Panc1 (cell line): ENCODE measurements around the gene TADA1. TPM values are rescaled to one million over a fixed set of nuclear protein-coding genes. Genes with fewer than 3 reads are reported as not detected.

Experiments
- ATAC-seq: fragments of 200-7000 bp; cut with Tn5 transposase; 2 replicates; pipeline ENCODE4 v1.9.1; 2020; ENCODE audit warnings: mild to moderate bottlenecking, moderate library complexity
- BruUV-seq: library from RNA; stranded (reverse); fragments of 400-500 nt; replicated peaks from 2 replicates; lab custom pipeline; 2021; lab: Mats Ljungman, UMichigan
- CTCF ChIA-PET: fragments of 300-600 bp; sonication (Branson Sonifier 250); formaldehyde crosslinking; loops from one replicate; lab custom pipeline; 2022; ENCODE audit warnings: antibody characterized with exemption; lab: Charles Lee
- POLR2A ChIA-PET: fragments of 300-600 bp; sonication (Branson Sonifier 250); formaldehyde crosslinking; loops from one replicate; lab custom pipeline; 2022; ENCODE audit warnings: antibody characterized with exemption; lab: Charles Lee
- DNase-seq: peaks from one replicate; pipeline ENCODE4 v3.0.0-alpha.2; 2010; ENCODE audit warnings: low read depth, low spot score
- H3K27ac ChIP-seq: 2 replicates; pipeline ENCODE4 v1.5.1; 2011; ENCODE audit warnings: mild to moderate bottlenecking, low read length, inconsistent platforms
- H3K27me3 ChIP-seq: fragments of 200-500 bp; sonication (Bioruptor generic); 2 replicates; pipeline ENCODE4 v1.6.0; 2014; ENCODE audit warnings: low read length, inconsistent platforms; ENCODE audit not compliant: control insufficient read depth, insufficient read depth
- H3K36me3 ChIP-seq: fragments of 200-500 bp; sonication (Bioruptor generic); 2 replicates; pipeline ENCODE4 v1.5.1; 2014; ENCODE audit warnings: inconsistent platforms, mild to moderate bottlenecking, low read length, moderate library complexity; ENCODE audit not compliant: control insufficient read depth, insufficient read depth
- H3K4me1 ChIP-seq: 2 replicates; pipeline ENCODE4 v1.5.1; 2011; ENCODE audit warnings: inconsistent platforms, mild to moderate bottlenecking, low read length, moderate library complexity; ENCODE audit not compliant: control insufficient read depth, insufficient read depth
- H3K4me3 ChIP-seq, 2 experiments: 2 replicates each; pipeline ENCODE4 v1.5.1; 2011 to 2012; ENCODE audit warnings: low read depth in 2 of 2, low read length in 2 of 2, mild to moderate bottlenecking in 2 of 2, inconsistent platforms in 1 of 2, moderate library complexity in 1 of 2
- H3K9me3 ChIP-seq: fragments of 200-500 bp; sonication (Bioruptor generic); 2 replicates; pipeline ENCODE4 v1.5.1; 2014; ENCODE audit warnings: low read depth, mild to moderate bottlenecking, inconsistent platforms, low read length, moderate library complexity; ENCODE audit not compliant: control insufficient read depth, insufficient read depth
- CTCF ChIP-seq: fragments of 450-650 bp; IDR thresholded peaks from 2 replicates; pipeline ENCODE4 v1.5.1; 2017; ENCODE audit warnings: mild to moderate bottlenecking
- POLR2AphosphoS5 ChIP-seq: IDR thresholded peaks from 2 replicates; pipeline ENCODE4 v1.6.1; 2012; ENCODE audit warnings: mild to moderate bottlenecking, low read depth, low read length, moderate library complexity
- SIN3A ChIP-seq: IDR thresholded peaks from 2 replicates; pipeline ENCODE4 v1.6.1; 2012; ENCODE audit warnings: low read depth, mild to moderate bottlenecking, low read length, moderate library complexity, borderline replicate concordance; ENCODE audit not compliant: insufficient read depth
- TCF7L2 ChIP-seq: IDR thresholded peaks from 2 replicates; pipeline ENCODE4 v1.6.1; 2011; ENCODE audit warnings: mild to moderate bottlenecking, low read depth, low read length, inconsistent platforms
- in situ Hi-C: cut with HindIII; loops from 2 replicates; pipeline ENCODE4 v1.10.0; 2016; ENCODE audit warnings: low sequenced_read_pairs, low pct_unique_long_range_greater_than_20kb
- intact Hi-C: fragments of 100-400 bp; cut with micrococcal nuclease; formaldehyde crosslinking; loops from one replicate; pipeline ENCODE4 v1.10.0; 2022; ENCODE audit not compliant: unreplicated experiment
- total RNA-seq: library from RNA; stranded (reverse); gene quantifications from one replicate; pipeline ENCODE4 v1.2.1, GENCODE V29; 2021; ENCODE audit not compliant: unreplicated experiment
- TF ChIP-seq, protein P1 (sequence below), 2 experiments: IDR thresholded peaks; 2 replicates each; pipeline ENCODE4 v1.6.1; 2011 to 2012; ENCODE audit warnings: low read depth in 2 of 2, control low read depth in 1 of 2, low read length in 1 of 2, mild to moderate bottlenecking in 1 of 2, moderate library complexity in 1 of 2; ENCODE audit not compliant: insufficient read depth in 1 of 2

TADA1 gene
- total RNA-seq, 1 experiment from 2014 or later = 12.3 TPM

- CTCF ChIA-PET = no interaction called here
- intact Hi-C loops = no loop called here
- H3K27ac ChIP-seq = no peak overlapping the region
- H3K4me1 ChIP-seq = peaks cover 3% of the 10 kb centered on the region
- in situ Hi-C loops = no loop called here
- no peak overlapping the region for H3K4me3 ChIP-seq
- H3K9me3 ChIP-seq = no peaks in the 10 kb centered on the region
- ATAC-seq = no peak
- no peaks in the 10 kb centered on the region for H3K27me3 ChIP-seq
- POLR2A ChIA-PET = interaction anchor here (0.6 kb wide), 1 partner anchor 573 kb away, joined by 3 read pairs; no protein-coding TSS in a partner anchor
- DNase-seq = no peak
- H3K36me3 ChIP-seq = no peaks in the 10 kb centered on the region
- TF ChIP-seq CTCF (no peak), SIN3A (no peak)
- TSS peak; percentile 71 for BruUV-seq
These were observed 1.6 kb downstream of the TADA1 start for GRCh38 chr1:166874464-166874863.

GRCh38 chr1:166870584-166870983 is 5.5 kb downstream of the TADA1 start:
- H3K4me1 ChIP-seq = no peaks in the 10 kb centered on the region; the same call in 1 of the 2 replicates
- intact Hi-C loops (no loop called here), in situ Hi-C loops (no loop called here)
- ATAC-seq = no peak
- no peaks in the 10 kb centered on the region for H3K9me3 ChIP-seq
- H3K36me3 ChIP-seq = no peaks in the 10 kb centered on the region
- no peak overlapping the region for H3K4me3 ChIP-seq
- BruUV-seq = no TSS peak
- H3K27ac ChIP-seq = no peak overlapping the region
- H3K27me3 ChIP-seq = no peaks in the 10 kb centered on the region
- DNase-seq = no peak
- ChIA-PET POLR2A (no interaction called here), CTCF (no interaction called here)
- TF ChIP-seq SIN3A = no peak
- TF ChIP-seq, protein P1, sequence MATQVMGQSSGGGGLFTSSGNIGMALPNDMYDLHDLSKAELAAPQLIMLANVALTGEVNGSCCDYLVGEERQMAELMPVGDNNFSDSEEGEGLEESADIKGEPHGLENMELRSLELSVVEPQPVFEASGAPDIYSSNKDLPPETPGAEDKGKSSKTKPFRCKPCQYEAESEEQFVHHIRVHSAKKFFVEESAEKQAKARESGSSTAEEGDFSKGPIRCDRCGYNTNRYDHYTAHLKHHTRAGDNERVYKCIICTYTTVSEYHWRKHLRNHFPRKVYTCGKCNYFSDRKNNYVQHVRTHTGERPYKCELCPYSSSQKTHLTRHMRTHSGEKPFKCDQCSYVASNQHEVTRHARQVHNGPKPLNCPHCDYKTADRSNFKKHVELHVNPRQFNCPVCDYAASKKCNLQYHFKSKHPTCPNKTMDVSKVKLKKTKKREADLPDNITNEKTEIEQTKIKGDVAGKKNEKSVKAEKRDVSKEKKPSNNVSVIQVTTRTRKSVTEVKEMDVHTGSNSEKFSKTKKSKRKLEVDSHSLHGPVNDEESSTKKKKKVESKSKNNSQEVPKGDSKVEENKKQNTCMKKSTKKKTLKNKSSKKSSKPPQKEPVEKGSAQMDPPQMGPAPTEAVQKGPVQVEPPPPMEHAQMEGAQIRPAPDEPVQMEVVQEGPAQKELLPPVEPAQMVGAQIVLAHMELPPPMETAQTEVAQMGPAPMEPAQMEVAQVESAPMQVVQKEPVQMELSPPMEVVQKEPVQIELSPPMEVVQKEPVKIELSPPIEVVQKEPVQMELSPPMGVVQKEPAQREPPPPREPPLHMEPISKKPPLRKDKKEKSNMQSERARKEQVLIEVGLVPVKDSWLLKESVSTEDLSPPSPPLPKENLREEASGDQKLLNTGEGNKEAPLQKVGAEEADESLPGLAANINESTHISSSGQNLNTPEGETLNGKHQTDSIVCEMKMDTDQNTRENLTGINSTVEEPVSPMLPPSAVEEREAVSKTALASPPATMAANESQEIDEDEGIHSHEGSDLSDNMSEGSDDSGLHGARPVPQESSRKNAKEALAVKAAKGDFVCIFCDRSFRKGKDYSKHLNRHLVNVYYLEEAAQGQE (IDR thresholded peaks at IDR 0.05; ENCODE audit: insufficient read depth in 1 of 2, low read depth in 2 of 2, low read length in 1 of 2) = no peak
- no peak for TF ChIP-seq TCF7L2
- TF ChIP-seq CTCF = no peak
- no peak for TF ChIP-seq POLR2AphosphoS5
